GM23338 (cell line): Measurements from ENCODE around the gene LCLAT1. TPM values are rescaled to one million over a fixed set of nuclear protein-coding genes. Genes with fewer than 3 reads are reported as not detected.
A peak's percentile ranks its signal among the peaks of the same experiment; 100 is the strongest.

Experiments used
- ATAC-seq: fragments of 200-7000 bp; cut with Tn5 transposase; 3 replicates; pipeline ENCODE4 v1.9.1; 2020
- DNase-seq: peaks from one replicate; pipeline ENCODE4 v3.0.0-alpha.2; 2015; ENCODE audit warnings: low spot score
- H2AFZ ChIP-seq: fragments of 200-600 bp; sonication (generic); 2 replicates; pipeline ENCODE4 v1.8.0; 2016; ENCODE audit warnings: antibody characterized with exemption, mild to moderate bottlenecking, moderate library complexity
- H3F3A ChIP-seq: fragments of 200-600 bp; sonication (generic); replicated peaks from 2 replicates; pipeline ENCODE4 v1.8.0; 2017; ENCODE audit warnings: antibody characterized with exemption, mixed run types, low read depth
- H3K27ac ChIP-seq: fragments of 200-600 bp; sonication (generic); 2 replicates; pipeline ENCODE4 v1.6.1; 2016; ENCODE audit warnings: low read depth
- H3K27me3 ChIP-seq: fragments of 200-600 bp; sonication (generic); 2 replicates; pipeline ENCODE4 v1.8.0; 2016; ENCODE audit warnings: mild to moderate bottlenecking, mixed run types, moderate library complexity; ENCODE audit not compliant: insufficient read depth
- H3K36me3 ChIP-seq: fragments of 200-600 bp; sonication (generic); 2 replicates; pipeline ENCODE4 v1.8.0; 2016; ENCODE audit warnings: mild to moderate bottlenecking; ENCODE audit not compliant: insufficient read depth
- H3K4me1 ChIP-seq: fragments of 200-600 bp; sonication (generic); 2 replicates; pipeline ENCODE4 v1.8.0; 2016; ENCODE audit warnings: mild to moderate bottlenecking, moderate library complexity; ENCODE audit not compliant: insufficient read depth
- H3K4me2 ChIP-seq: fragments of 200-600 bp; sonication (generic); 2 replicates; pipeline ENCODE4 v1.7.1; 2017; ENCODE audit warnings: mixed run types
- H3K4me3 ChIP-seq: fragments of 200-600 bp; sonication (generic); 2 replicates; pipeline ENCODE4 v1.6.1; 2016; ENCODE audit warnings: mixed run types
- H3K79me2 ChIP-seq: fragments of 200-600 bp; sonication (generic); replicated peaks from 2 replicates; pipeline ENCODE4 v1.8.0; 2017; ENCODE audit warnings: mild to moderate bottlenecking; ENCODE audit not compliant: insufficient read depth
- H3K9me2 ChIP-seq: fragments of 200-600 bp; sonication (generic); 2 replicates; pipeline ENCODE4 v1.8.0; 2017; ENCODE audit not compliant: insufficient read depth
- H4K20me1 ChIP-seq: fragments of 200-600 bp; sonication (generic); replicated peaks from 2 replicates; pipeline ENCODE4 v1.8.0; 2017; ENCODE audit warnings: mild to moderate bottlenecking; ENCODE audit not compliant: insufficient read depth
- H3K27ac Mint-ChIP-seq: 2 replicates; pipeline ENCODE4 v1.8.0; 2020; ENCODE audit warnings: inconsistent platforms, mild to moderate bottlenecking, moderate library complexity, mixed read lengths
- H3K27me3 Mint-ChIP-seq: 3 replicates; pipeline ENCODE4 v1.8.0; 2022; ENCODE audit warnings: low read depth, mild to moderate bottlenecking, moderate library complexity, mixed read lengths, inconsistent platforms; ENCODE audit not compliant: insufficient read depth, poor library complexity
- H3K36me3 Mint-ChIP-seq: 3 replicates; pipeline ENCODE4 v1.8.0; 2021; ENCODE audit warnings: low read depth, mild to moderate bottlenecking, inconsistent platforms, moderate library complexity, mixed read lengths
- H3K4me1 Mint-ChIP-seq: 3 replicates; pipeline ENCODE4 v1.8.0; 2020; ENCODE audit warnings: mild to moderate bottlenecking, inconsistent platforms, mixed read lengths
- H3K4me3 Mint-ChIP-seq: 3 replicates; pipeline ENCODE4 v1.8.0; 2021; ENCODE audit warnings: moderate library complexity, mild to moderate bottlenecking, inconsistent platforms, mixed read lengths
- H3K9me3 Mint-ChIP-seq: 3 replicates; pipeline ENCODE4 v1.8.0; 2020; ENCODE audit warnings: moderate library complexity, mild to moderate bottlenecking, inconsistent platforms, mixed read lengths
- EZH2phosphoT487 ChIP-seq: fragments of 200-600 bp; sonication (generic); IDR thresholded peaks from one replicate; pipeline ENCODE4 v1.8.1; 2018; ENCODE audit warnings: antibody characterized with exemption; ENCODE audit not compliant: unreplicated experiment
- JUNB ChIP-seq: IDR thresholded peaks from one replicate; pipeline ENCODE4 v1.6.1; 2016; ENCODE audit warnings: antibody characterized with exemption; ENCODE audit not compliant: unreplicated experiment
- NANOG ChIP-seq: IDR thresholded peaks from 2 replicates; pipeline ENCODE4 v1.6.1; 2016; ENCODE audit warnings: antibody characterized with exemption, borderline replicate concordance
- polyA plus RNA-seq: library from polyadenylated mRNA; unstranded; fragments of >200 nt; fragmentation: Nextera tagmentation; extraction: Ambion mirVana; gene quantifications from 2 replicates; pipeline ENCODE4 v1.2.1, GENCODE V29; 2016
- total RNA-seq: library from RNA; depleted of rRNA; stranded (reverse); fragments of >200 nt; shearing (Covaris generic); gene quantifications from 2 replicates; pipeline ENCODE4 v1.2.3, GENCODE V29; 2014
- TF ChIP-seq, protein P1 (sequence below): fragments of 250-450 bp; sonication (Bioruptor Pico); IDR thresholded peaks from 2 replicates; pipeline ENCODE4 v1.5.0; 2020; ENCODE audit warnings: mild to moderate bottlenecking, moderate library complexity
- TF ChIP-seq, protein P2 (sequence below): IDR thresholded peaks from one replicate; pipeline ENCODE4 v1.6.1; 2018; ENCODE audit warnings: antibody characterized with exemption; ENCODE audit not compliant: unreplicated experiment

LCLAT1 gene
- total and polyA plus RNA-seq, 2 experiments from 2014 or later = 11.5 to 30.1 TPM

DNA sequence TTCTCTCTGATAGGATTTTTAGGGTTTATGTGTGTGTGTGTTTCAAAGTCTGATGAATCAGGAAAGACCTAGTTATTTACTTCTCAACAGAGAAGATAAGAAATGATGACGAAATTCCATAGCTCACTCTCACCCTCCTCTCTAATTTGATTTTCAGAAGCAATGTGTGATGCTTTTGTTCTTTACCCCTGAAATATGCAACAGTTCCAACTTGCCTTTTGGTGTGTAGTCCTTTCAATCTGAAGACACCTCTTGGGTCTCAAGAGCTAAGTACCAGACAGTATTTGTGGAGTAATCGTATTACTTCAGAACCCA, 18.7 kb upstream of the LCLAT1 start (continued):
- TF ChIP-seq, protein P1, sequence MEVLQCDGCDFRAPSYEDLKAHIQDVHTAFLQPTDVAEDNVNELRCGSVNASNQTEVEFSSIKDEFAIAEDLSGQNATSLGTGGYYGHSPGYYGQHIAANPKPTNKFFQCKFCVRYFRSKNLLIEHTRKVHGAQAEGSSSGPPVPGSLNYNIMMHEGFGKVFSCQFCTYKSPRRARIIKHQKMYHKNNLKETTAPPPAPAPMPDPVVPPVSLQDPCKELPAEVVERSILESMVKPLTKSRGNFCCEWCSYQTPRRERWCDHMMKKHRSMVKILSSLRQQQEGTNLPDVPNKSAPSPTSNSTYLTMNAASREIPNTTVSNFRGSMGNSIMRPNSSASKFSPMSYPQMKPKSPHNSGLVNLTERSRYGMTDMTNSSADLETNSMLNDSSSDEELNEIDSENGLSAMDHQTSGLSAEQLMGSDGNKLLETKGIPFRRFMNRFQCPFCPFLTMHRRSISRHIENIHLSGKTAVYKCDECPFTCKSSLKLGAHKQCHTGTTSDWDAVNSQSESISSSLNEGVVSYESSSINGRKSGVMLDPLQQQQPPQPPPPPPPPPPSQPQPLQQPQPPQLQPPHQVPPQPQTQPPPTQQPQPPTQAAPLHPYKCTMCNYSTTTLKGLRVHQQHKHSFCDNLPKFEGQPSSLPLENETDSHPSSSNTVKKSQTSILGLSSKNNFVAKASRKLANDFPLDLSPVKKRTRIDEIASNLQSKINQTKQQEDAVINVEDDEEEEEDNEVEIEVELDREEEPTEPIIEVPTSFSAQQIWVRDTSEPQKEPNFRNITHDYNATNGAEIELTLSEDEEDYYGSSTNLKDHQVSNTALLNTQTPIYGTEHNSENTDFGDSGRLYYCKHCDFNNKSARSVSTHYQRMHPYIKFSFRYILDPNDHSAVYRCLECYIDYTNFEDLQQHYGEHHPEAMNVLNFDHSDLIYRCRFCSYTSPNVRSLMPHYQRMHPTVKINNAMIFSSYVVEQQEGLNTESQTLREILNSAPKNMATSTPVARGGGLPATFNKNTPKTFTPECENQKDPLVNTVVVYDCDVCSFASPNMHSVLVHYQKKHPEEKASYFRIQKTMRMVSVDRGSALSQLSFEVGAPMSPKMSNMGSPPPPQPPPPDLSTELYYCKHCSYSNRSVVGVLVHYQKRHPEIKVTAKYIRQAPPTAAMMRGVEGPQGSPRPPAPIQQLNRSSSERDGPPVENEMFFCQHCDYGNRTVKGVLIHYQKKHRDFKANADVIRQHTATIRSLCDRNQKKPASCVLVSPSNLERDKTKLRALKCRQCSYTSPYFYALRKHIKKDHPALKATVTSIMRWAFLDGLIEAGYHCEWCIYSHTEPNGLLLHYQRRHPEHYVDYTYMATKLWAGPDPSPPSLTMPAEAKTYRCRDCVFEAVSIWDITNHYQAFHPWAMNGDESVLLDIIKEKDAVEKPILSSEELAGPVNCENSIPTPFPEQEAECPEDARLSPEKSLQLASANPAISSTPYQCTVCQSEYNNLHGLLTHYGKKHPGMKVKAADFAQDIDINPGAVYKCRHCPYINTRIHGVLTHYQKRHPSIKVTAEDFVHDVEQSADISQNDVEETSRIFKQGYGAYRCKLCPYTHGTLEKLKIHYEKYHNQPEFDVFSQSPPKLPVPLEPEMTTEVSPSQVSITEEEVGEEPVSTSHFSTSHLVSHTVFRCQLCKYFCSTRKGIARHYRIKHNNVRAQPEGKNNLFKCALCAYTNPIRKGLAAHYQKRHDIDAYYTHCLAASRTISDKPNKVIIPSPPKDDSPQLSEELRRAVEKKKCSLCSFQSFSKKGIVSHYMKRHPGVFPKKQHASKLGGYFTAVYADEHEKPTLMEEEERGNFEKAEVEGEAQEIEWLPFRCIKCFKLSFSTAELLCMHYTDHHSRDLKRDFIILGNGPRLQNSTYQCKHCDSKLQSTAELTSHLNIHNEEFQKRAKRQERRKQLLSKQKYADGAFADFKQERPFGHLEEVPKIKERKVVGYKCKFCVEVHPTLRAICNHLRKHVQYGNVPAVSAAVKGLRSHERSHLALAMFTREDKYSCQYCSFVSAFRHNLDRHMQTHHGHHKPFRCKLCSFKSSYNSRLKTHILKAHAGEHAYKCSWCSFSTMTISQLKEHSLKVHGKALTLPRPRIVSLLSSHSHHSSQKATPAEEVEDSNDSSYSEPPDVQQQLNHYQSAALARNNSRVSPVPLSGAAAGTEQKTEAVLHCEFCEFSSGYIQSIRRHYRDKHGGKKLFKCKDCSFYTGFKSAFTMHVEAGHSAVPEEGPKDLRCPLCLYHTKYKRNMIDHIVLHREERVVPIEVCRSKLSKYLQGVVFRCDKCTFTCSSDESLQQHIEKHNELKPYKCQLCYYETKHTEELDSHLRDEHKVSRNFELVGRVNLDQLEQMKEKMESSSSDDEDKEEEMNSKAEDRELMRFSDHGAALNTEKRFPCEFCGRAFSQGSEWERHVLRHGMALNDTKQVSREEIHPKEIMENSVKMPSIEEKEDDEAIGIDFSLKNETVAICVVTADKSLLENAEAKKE (CRISPR knock-in tag) = no peak

DNA sequence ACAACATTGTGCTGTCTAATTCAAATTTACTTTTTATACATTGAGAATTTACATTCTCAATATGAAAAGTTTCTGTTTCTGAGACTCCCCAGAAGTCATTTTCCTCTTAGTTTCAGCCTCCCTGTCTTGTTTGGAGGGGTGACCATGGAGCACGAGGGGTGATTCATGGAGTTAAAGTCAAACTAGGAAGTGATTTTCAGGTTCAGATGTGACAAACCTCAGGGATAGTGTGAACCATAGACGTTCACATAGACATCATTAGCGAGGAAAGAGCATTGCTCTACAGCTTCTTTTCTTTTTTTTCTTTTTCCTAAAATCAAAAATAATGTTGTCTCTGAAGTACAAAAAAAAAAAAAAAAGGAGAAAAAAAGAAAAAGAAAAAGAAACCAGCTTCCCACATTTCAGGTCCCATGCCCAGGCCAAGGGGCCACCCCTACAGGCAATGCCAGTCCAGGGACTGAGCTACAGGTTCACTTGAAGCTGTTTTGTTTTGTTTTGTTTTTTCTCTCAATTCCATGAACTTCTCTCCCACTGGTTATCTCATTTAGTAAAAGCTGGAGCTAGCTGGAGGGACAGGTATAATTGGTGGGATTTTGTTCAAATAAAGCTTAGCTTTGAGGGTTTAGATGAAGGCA, 18.1 kb upstream of the LCLAT1 start:
- DNase-seq = no peak
- H3K9me3 Mint-ChIP-seq = no peaks in the 10 kb centered on the region
- no peaks in the 10 kb centered on the region for H3K79me2 ChIP-seq
- ATAC-seq = no peak
- H3K27me3 Mint-ChIP-seq = no peaks in the 10 kb centered on the region
- H4K20me1 ChIP-seq = no peaks in the 10 kb centered on the region
- H3K27ac Mint-ChIP-seq = no peak overlapping the region
- H2AFZ ChIP-seq = 0 out of 2 replicates have a peak overlapping the region, but pooled peaks have one; percentile 48
- no peak overlapping the region for H3K4me2 ChIP-seq
- H3F3A ChIP-seq = no peaks in the 10 kb centered on the region
- no peaks in the 10 kb centered on the region for H3K9me2 ChIP-seq
- H3K27me3 ChIP-seq = no peaks in the 10 kb centered on the region
- no peak overlapping the region for H3K27ac ChIP-seq
- H3K4me3 ChIP-seq = no peak overlapping the region
- H3K36me3 Mint-ChIP-seq = no peaks in the 10 kb centered on the region
- H3K4me1 Mint-ChIP-seq = peaks cover 6% of the 10 kb centered on the region; the same call in 2 of the 3 replicates
- H3K4me1 ChIP-seq = no peaks in the 10 kb centered on the region; the same call in 1 of the 2 replicates
- no peaks in the 10 kb centered on the region for H3K36me3 ChIP-seq
- no peak overlapping the region for H3K4me3 Mint-ChIP-seq
- TF ChIP-seq, protein P1 (CRISPR knock-in tag) = no peak
- TF ChIP-seq, protein P2, sequence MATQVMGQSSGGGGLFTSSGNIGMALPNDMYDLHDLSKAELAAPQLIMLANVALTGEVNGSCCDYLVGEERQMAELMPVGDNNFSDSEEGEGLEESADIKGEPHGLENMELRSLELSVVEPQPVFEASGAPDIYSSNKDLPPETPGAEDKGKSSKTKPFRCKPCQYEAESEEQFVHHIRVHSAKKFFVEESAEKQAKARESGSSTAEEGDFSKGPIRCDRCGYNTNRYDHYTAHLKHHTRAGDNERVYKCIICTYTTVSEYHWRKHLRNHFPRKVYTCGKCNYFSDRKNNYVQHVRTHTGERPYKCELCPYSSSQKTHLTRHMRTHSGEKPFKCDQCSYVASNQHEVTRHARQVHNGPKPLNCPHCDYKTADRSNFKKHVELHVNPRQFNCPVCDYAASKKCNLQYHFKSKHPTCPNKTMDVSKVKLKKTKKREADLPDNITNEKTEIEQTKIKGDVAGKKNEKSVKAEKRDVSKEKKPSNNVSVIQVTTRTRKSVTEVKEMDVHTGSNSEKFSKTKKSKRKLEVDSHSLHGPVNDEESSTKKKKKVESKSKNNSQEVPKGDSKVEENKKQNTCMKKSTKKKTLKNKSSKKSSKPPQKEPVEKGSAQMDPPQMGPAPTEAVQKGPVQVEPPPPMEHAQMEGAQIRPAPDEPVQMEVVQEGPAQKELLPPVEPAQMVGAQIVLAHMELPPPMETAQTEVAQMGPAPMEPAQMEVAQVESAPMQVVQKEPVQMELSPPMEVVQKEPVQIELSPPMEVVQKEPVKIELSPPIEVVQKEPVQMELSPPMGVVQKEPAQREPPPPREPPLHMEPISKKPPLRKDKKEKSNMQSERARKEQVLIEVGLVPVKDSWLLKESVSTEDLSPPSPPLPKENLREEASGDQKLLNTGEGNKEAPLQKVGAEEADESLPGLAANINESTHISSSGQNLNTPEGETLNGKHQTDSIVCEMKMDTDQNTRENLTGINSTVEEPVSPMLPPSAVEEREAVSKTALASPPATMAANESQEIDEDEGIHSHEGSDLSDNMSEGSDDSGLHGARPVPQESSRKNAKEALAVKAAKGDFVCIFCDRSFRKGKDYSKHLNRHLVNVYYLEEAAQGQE = no peak
- TF ChIP-seq NANOG (no peak), JUNB (no peak), EZH2phosphoT487 (no peak)
